ENCODE measurements around the gene CDKAL1. TPM values are rescaled to one million over a fixed set of nuclear protein-coding genes. Genes with fewer than 3 reads are reported as not detected.

CDKAL1 gene
- total and polyA plus RNA-seq, 2 donors (not counting 3 experiments of a cell fraction or from before 2014, with no cell fraction given): 6.1 to 20.5 TPM

DNA sequence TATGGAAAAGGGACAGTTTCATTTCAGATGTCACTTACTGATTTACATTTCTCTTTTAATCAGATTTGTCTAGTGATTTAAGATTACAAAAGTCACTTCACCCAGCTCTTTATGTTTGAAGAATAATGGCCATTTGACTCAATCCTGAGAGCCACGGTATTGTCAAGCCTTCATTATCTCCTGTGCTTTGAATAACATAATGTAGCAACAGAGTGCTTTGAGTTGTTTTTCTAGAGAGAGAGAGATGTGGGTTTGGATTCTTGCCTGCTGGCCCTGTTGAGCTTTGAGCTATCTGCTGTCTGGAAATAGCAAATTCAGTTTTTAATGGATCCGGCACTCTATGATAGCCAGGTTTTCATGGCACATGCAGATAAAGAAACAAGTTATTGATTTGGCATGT lies 580.9 kb downstream of the CDKAL1 start:
- FAIRE-seq (peak; percentile 33), DNase-seq (ENCODE audit: low read depth, low spot score) (peak; percentile 26)
- Histone ChIP-seq H3K4me3 (replicated peaks in 1 of 3; ENCODE audit: insufficient read depth in 1 of 3, low read depth in 1 of 3, low read length in 3 of 3) (no peak overlapping the region), H2AFZ (ENCODE audit: low read depth, low read length) (no peak overlapping the region), H3K36me3 (ENCODE audit: control insufficient read depth in 2 of 2, extremely low read depth in 1 of 2, insufficient read depth in 2 of 2, low read length in 2 of 2) (no peaks in the 10 kb centered on the region), H3K79me2 (ENCODE audit: control insufficient read depth, insufficient read depth, low read length) (no peaks in the 10 kb centered on the region), H4K20me1 (replicated peaks; ENCODE audit: control insufficient read depth, extremely low read depth, insufficient read depth, low read length) (no peaks in the 10 kb centered on the region), H3K27me3 (ENCODE audit: control insufficient read depth in 2 of 2, insufficient read depth in 2 of 2, low read length in 2 of 2) (no peaks in the 10 kb centered on the region), H3K9me1 (replicated peaks; ENCODE audit: control insufficient read depth, extremely low read depth, insufficient read depth, low read length) (no peaks in the 10 kb centered on the region), H3K4me2 (ENCODE audit: insufficient read depth, low read length) (no peak overlapping the region), H3K27ac (ENCODE audit: insufficient read depth, low read depth, low read length) (no peak overlapping the region), H3K4me1 (ENCODE audit: control insufficient read depth, extremely low read depth, insufficient read depth, low read length) (peaks cover 23% of the 10 kb centered on the region), H3K9me3 (replicated peaks; ENCODE audit: control insufficient read depth, insufficient read depth, low read length) (no peaks in the 10 kb centered on the region), H3K9ac (replicated peaks; ENCODE audit: extremely low read depth, insufficient read depth, low read length) (no peak overlapping the region)
- dilution Hi-C loops (cut with MboI; ENCODE audit: extremely low pct_ligation_motif_present, low sequenced_read_pairs) (no loop called here), intact Hi-C loops (cut with micrococcal nuclease) (loop anchor here (10.0 kb wide), 1 partner anchor 550 kb away; no protein-coding TSS in a partner anchor)
- ChIA-PET CTCF (interaction anchor here (0.9 to 1.4 kb wide), 2 partner anchors 9 to 15 kb away, joined by 3 to 5 read pairs; no protein-coding TSS in a partner anchor), POLR2A (no interaction called here)
- BruUV-seq (replicated peaks): no TSS peak
- TF ChIP-seq POLR2AphosphoS5 (IDR thresholded peaks at IDR 0.05; ENCODE audit: insufficient read depth, low read depth, low read length) (no peak), GATA2 (IDR thresholded peaks at IDR 0.05; ENCODE audit: insufficient read depth, insufficient read length, low read depth, low read length) (no peak), EZH2 (IDR thresholded peaks at IDR 0.05; ENCODE audit: borderline replicate concordance, low read depth, low read length, severe bottlenecking) (no peak), MYC (IDR thresholded peaks at IDR 0.05; ENCODE audit: low read depth, low read length) (no peak)
- TF ChIP-seq, protein P1, sequence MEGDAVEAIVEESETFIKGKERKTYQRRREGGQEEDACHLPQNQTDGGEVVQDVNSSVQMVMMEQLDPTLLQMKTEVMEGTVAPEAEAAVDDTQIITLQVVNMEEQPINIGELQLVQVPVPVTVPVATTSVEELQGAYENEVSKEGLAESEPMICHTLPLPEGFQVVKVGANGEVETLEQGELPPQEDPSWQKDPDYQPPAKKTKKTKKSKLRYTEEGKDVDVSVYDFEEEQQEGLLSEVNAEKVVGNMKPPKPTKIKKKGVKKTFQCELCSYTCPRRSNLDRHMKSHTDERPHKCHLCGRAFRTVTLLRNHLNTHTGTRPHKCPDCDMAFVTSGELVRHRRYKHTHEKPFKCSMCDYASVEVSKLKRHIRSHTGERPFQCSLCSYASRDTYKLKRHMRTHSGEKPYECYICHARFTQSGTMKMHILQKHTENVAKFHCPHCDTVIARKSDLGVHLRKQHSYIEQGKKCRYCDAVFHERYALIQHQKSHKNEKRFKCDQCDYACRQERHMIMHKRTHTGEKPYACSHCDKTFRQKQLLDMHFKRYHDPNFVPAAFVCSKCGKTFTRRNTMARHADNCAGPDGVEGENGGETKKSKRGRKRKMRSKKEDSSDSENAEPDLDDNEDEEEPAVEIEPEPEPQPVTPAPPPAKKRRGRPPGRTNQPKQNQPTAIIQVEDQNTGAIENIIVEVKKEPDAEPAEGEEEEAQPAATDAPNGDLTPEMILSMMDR (IDR thresholded peaks at IDR 0.05; ENCODE audit: extremely low read depth in 1 of 2, insufficient read depth in 1 of 2, low read depth in 1 of 2, low read length in 2 of 2): no peak
- TF ChIP-seq, protein P2, sequence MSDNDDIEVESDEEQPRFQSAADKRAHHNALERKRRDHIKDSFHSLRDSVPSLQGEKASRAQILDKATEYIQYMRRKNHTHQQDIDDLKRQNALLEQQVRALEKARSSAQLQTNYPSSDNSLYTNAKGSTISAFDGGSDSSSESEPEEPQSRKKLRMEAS (IDR thresholded peaks at IDR 0.05; ENCODE audit: insufficient read depth, insufficient read length): no peak
